Endothelial cell of umbilical vein (primary cell): Measurements from ENCODE around the gene HSCB.

ENCODE experiments used
- EZH2 ChIP-seq: IDR thresholded peaks from 2 replicates; pipeline ENCODE4 v1.6.1; 2012; ENCODE audit warnings: borderline replicate concordance, low read depth, mild to moderate bottlenecking, moderate library complexity, low read length, inconsistent platforms; ENCODE audit not compliant: severe bottlenecking
- FOS ChIP-seq: IDR thresholded peaks from 2 replicates; pipeline ENCODE4 v1.6.1; 2011; ENCODE audit warnings: mild to moderate bottlenecking, low read length, moderate library complexity, borderline replicate concordance; ENCODE audit not compliant: insufficient read depth
- GATA2 ChIP-seq: IDR thresholded peaks from 2 replicates; pipeline ENCODE4 v1.7.0; 2011; ENCODE audit warnings: low read depth, mild to moderate bottlenecking, moderate library complexity, mixed read lengths, low read length; ENCODE audit not compliant: insufficient read length, insufficient read depth
- JUN ChIP-seq: IDR thresholded peaks from 2 replicates; pipeline ENCODE4 v1.6.1; 2011; ENCODE audit warnings: borderline replicate concordance, low read depth; ENCODE audit not compliant: insufficient read length, insufficient read depth
- MYC ChIP-seq: IDR thresholded peaks from one replicate; pipeline ENCODE4 v1.6.1; 2011; ENCODE audit warnings: mild to moderate bottlenecking, low read depth, low read length
- POLR2A ChIP-seq: IDR thresholded peaks from 2 replicates; pipeline ENCODE4 v1.6.1; 2012; ENCODE audit warnings: low read depth, mild to moderate bottlenecking, control low read depth, low read length
- POLR2AphosphoS5 ChIP-seq: IDR thresholded peaks from 2 replicates; pipeline ENCODE4 v1.6.1; 2012; ENCODE audit warnings: low read depth, mild to moderate bottlenecking, control low read depth, low read length, moderate library complexity; ENCODE audit not compliant: insufficient read depth
- TF ChIP-seq, protein P1 (sequence below), 2 donors: IDR thresholded peaks; 1 replicate in 1 of 2; 2 replicates in 1 of 2; pipeline ENCODE4 v1.5.1; 2011; ENCODE audit warnings: low read length in 2 of 2, mild to moderate bottlenecking in 2 of 2, moderate library complexity in 2 of 2, control low read depth in 1 of 2, inconsistent platforms in 1 of 2, low read depth in 1 of 2; ENCODE audit not compliant: insufficient read depth in 1 of 2; ENCODE audit errors: extremely low read depth in 1 of 2
- TF ChIP-seq, protein P2 (sequence below): IDR thresholded peaks from 2 replicates; pipeline ENCODE4 v1.6.1; 2011; ENCODE audit not compliant: insufficient read depth, insufficient read length

DNA sequence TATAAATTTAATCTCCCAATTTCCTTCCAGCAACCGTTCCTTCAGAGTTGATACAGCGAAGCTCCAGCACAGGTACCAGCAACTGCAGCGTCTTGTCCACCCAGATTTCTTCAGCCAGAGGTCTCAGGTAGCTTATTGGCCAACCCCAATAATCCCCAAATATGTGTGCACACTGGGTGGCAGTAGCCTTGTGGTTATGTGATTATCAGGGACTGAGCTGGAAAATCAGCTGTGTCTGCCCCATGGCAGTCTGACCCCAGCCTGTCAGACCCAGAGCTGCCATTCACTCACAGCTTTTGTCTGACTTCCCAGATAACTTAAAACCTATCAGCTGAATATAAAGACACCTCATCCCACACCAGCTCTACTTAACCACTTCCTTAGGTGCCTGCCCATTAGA is 2.0 kb downstream of the HSCB start:
- TF ChIP-seq POLR2A (no peak), POLR2AphosphoS5 (no peak), EZH2 (no peak), GATA2 (no peak), FOS (no peak), MYC (no peak), JUN (no peak)
- TF ChIP-seq, protein P1, sequence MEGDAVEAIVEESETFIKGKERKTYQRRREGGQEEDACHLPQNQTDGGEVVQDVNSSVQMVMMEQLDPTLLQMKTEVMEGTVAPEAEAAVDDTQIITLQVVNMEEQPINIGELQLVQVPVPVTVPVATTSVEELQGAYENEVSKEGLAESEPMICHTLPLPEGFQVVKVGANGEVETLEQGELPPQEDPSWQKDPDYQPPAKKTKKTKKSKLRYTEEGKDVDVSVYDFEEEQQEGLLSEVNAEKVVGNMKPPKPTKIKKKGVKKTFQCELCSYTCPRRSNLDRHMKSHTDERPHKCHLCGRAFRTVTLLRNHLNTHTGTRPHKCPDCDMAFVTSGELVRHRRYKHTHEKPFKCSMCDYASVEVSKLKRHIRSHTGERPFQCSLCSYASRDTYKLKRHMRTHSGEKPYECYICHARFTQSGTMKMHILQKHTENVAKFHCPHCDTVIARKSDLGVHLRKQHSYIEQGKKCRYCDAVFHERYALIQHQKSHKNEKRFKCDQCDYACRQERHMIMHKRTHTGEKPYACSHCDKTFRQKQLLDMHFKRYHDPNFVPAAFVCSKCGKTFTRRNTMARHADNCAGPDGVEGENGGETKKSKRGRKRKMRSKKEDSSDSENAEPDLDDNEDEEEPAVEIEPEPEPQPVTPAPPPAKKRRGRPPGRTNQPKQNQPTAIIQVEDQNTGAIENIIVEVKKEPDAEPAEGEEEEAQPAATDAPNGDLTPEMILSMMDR (IDR thresholded peaks at IDR 0.05; ENCODE audit: extremely low read depth in 1 of 2, insufficient read depth in 1 of 2, low read depth in 1 of 2, low read length in 2 of 2), result no peak
- TF ChIP-seq, protein P2, sequence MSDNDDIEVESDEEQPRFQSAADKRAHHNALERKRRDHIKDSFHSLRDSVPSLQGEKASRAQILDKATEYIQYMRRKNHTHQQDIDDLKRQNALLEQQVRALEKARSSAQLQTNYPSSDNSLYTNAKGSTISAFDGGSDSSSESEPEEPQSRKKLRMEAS, result no peak
